ENCODE results near the gene SLC9A7.

Gene SLC9A7

DNA sequence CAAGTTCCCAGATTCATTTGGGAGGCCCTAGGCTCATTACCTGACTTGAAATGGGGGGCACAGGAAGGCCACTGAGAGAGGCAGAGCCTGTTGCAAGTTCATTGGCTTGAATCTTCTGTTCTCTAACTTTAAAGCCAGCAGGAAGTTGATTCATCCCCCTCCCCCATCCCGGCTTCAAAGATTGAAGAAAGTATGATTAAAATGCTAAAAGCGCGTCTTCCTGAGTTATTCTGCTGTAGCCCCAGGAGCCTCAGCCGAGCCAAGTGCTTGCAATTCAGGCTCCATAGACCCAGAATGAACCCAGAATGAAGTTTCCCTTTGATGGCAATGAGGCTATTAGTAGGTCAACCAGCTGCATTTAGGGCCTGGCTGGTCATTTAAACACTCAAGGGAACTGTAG, 170.7 kb downstream of the SLC9A7 start:
- Histone ChIP-seq H3K4me3 (replicated peaks; ENCODE audit: low read depth, low read length) (no peak overlapping the region; the same call in 1 of the 2 replicates), H3K27me3 (replicated peaks; ENCODE audit: control insufficient read depth, insufficient read depth, low read length) (no peaks in the 10 kb centered on the region), H3K36me3 (ENCODE audit: control insufficient read depth, insufficient read depth, low read length) (no peaks in the 10 kb centered on the region; the same call in 1 of the 2 replicates)
- DNase-seq (ENCODE audit: extremely low read depth, insufficient read length) = no peak
- TF ChIP-seq CTCF (IDR thresholded peaks at IDR 0.05; ENCODE audit: insufficient read depth, low read length, poor library complexity, severe bottlenecking) = no peak

GRCh38 chrX:46587753-46588171, 171.2 kb downstream of the SLC9A7 start:
- Histone ChIP-seq H3K27me3 (replicated peaks; ENCODE audit: control insufficient read depth, insufficient read depth, low read length) (no peaks in the 10 kb centered on the region), H3K36me3 (ENCODE audit: control insufficient read depth, insufficient read depth, low read length) (no peaks in the 10 kb centered on the region; the same call in 1 of the 2 replicates), H3K4me3 (replicated peaks; ENCODE audit: low read depth, low read length) (peak overlapping the region; percentile 2; the same call in 1 of the 2 replicates)
- DNase-seq (ENCODE audit: extremely low read depth, insufficient read length) = no peak
- no peak for TF ChIP-seq CTCF (IDR thresholded peaks at IDR 0.05; ENCODE audit: insufficient read depth, low read length, poor library complexity, severe bottlenecking)

GRCh38 chrX:46587158-46587557, 171.8 kb downstream of the SLC9A7 start:
- no peak for TF ChIP-seq CTCF (IDR thresholded peaks at IDR 0.05; ENCODE audit: insufficient read depth, low read length, poor library complexity, severe bottlenecking)
- H3K36me3 ChIP-seq (ENCODE audit: control insufficient read depth, insufficient read depth, low read length) = no peaks in the 10 kb centered on the region; the same call in 1 of the 2 replicates
- no peaks in the 10 kb centered on the region for H3K27me3 ChIP-seq (replicated peaks; ENCODE audit: control insufficient read depth, insufficient read depth, low read length)
- peak; percentile 58 for DNase-seq (ENCODE audit: extremely low read depth, insufficient read length)
- H3K4me3 ChIP-seq (replicated peaks; ENCODE audit: low read depth, low read length) = 0 out of 2 replicates have a peak overlapping the region, but pooled peaks have one; percentile 14

DNA sequence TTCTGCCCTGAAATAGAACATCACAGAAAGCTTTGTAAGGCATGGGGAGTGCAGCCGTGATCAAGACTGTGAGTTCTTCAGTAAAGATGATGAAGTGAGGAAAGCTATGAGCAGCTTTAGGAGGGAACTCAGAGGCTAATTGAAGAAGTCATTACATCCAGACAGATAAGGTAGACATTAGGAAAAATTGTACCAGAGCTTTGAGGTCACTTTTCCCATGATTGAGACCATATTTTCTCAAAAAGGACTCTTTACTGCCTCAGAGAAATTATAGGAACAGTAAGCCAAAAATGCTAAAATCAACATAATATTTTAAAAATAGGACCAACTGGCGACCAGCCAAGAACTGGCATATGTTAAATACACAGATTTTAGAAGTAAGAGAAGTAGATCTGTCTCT, 174.2 kb downstream of the SLC9A7 start:
- H3K36me3 ChIP-seq (ENCODE audit: control insufficient read depth, insufficient read depth, low read length) = no peaks in the 10 kb centered on the region; the same call in 1 of the 2 replicates
- no peaks in the 10 kb centered on the region for H3K27me3 ChIP-seq (replicated peaks; ENCODE audit: control insufficient read depth, insufficient read depth, low read length)
- DNase-seq (ENCODE audit: extremely low read depth, insufficient read length) = no peak
- H3K4me3 ChIP-seq (replicated peaks; ENCODE audit: low read depth, low read length) = no peak overlapping the region
- TF ChIP-seq CTCF (IDR thresholded peaks at IDR 0.05; ENCODE audit: insufficient read depth, low read length, poor library complexity, severe bottlenecking) = no peak

DNA sequence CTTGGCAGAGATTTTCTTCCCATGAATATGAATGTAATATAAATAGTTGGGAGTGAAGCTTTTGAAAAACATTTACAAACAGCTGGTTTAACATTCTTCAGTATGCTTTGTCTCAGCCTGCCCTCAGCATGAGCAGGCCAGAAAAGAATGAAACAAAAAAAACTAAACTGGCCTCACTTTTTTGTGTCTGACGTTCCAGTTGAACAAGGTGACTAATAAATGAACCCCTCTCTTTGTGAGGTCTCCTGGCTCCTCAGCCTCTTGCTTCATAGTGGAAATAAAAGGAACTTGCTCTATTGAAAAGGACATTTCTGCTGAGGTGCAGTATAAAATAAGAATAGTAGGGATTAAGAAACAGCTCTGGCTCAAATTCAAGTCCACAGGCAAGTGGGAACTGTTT, 176.0 kb downstream of the SLC9A7 start:
- DNase-seq (ENCODE audit: extremely low read depth, insufficient read length) = no peak
- Histone ChIP-seq H3K27me3 (replicated peaks; ENCODE audit: control insufficient read depth, insufficient read depth, low read length) (no peaks in the 10 kb centered on the region), H3K36me3 (ENCODE audit: control insufficient read depth, insufficient read depth, low read length) (no peaks in the 10 kb centered on the region; the same call in 1 of the 2 replicates), H3K4me3 (replicated peaks; ENCODE audit: low read depth, low read length) (no peak overlapping the region)
- TF ChIP-seq CTCF (IDR thresholded peaks at IDR 0.05; ENCODE audit: insufficient read depth, low read length, poor library complexity, severe bottlenecking) = no peak

DNA sequence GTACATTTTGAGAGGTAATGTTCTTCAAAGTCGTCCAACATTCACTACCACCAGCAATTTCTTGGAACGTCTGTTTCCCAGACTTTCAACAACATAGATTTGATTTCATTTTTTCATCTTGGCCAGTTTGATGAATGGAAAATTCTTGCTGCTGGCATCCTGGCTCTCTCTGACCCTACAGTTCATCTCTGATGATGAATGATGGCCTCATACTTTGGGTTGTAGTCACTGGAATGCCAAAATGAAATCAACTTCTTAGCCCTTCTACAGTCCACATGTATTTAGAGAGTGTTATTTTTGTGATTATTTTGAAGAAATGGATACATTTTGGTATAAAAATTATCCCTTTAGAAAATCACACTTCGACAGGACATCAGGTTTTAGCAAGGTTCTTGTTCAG, 176.6 kb downstream of the SLC9A7 start:
- Histone ChIP-seq H3K4me3 (replicated peaks; ENCODE audit: low read depth, low read length) (no peak overlapping the region), H3K36me3 (ENCODE audit: control insufficient read depth, insufficient read depth, low read length) (no peaks in the 10 kb centered on the region; the same call in 1 of the 2 replicates), H3K27me3 (replicated peaks; ENCODE audit: control insufficient read depth, insufficient read depth, low read length) (no peaks in the 10 kb centered on the region)
- TF ChIP-seq CTCF (IDR thresholded peaks at IDR 0.05; ENCODE audit: insufficient read depth, low read length, poor library complexity, severe bottlenecking) = no peak
- DNase-seq (ENCODE audit: extremely low read depth, insufficient read length) = no peak

Data from GM06990 (cell line).